ENCODE measurements around the gene CLTCL1. TPM values are rescaled to one million over a fixed set of nuclear protein-coding genes. Genes with fewer than 3 reads are reported as not detected.

Gene CLTCL1
- 6.9 and 8.2 TPM in 2 replicates for total RNA-seq

DNA sequence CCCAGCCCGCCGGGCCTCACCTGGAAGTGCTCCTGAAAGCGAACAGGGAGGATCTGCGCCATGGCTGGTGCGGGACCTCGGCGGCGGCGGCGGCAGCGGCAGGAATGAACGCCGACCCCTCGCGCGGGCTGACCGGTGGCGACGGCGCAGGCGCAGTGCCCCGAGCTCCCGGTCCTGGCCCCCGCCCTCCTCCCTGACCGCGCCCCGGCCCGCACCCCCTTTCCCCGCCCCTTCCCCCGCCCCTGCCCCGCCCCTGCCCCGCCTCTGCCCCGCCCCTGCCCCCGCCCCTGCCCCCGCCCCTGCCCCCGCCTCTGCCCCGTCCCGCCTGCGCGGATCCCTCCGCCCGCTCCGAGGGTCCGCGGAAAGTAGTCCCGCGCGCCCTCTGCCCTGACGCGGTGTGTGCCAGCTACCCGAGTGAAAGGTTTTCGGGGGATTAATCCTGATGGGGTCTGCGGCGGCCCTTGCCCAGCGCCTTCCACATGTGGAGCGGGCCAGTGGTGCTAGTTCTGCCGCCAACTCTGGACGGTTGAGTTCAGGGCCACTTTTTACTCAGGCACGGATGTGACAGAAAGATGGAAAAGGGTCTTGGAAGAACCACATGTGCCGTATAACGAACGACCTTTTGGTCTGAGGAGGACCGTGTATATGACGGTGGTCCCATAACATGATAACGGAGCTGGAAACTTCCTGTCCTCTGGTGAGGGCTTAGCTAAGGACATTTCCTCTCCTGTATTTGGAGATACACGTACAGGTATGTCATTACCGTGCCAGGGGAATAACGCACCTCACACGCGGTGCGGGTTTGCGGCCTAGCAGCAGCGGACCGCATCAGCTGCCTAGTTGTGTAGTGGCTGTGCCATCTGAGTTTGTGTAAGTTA, at the start of gene CLTCL1:
CLTCL1 (minus strand) TSS at position 140 of the 878 bp plus-strand sequence; CDS start at position 62, 78 bp downstream.

DNA sequence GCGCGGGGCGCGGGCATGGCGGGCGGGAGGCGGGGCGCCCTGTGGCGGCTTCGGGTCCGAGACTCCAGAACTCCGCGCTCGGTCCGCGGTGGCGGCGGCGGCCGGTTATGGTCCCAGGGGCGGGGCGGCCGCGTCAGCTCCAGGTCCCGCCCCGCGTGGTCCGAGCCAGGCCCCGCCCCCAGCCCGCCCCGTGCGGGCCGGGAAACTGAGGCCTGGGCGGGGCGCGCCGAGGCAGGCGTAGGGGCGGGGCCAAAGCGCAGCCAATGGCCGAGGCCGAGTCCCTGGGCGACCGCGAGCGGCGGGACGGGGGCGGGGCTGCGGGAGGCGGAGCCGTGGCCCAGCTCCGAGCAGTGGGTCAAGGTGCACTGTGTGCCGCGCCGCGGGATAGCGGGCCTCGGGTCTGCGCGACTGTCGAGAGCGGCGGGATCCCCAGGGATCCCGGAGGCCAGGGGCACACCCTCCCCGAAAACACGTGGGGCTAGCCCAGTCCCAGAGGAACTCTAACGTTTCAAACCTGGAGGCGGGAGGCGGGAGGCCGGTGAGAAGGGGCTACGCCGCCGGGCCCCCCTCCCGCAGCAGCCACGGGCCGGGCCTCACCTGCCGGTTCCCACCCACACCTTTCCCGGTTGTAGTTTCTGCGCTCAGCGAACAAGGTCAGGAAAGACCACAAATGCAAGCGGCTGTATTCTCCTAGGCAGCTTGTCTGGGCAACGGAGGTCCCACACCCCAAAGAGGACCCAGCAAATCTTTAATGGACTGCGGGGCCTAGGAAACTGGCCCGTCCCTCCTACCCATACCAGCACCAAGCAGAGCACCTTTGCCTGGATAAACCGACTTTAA, 112.6 kb downstream of the CLTCL1 start, which contains the start of gene SLC25A1:
SLC25A1 (minus strand) TSS at position 80 of the 840 bp plus-strand sequence; CDS start at position 17, 63 bp downstream.

GRCh38 chr22:19149991-19150390, 141.5 kb downstream of the CLTCL1 start, which contains the start of gene GSC2:
Gene GSC2 (minus strand): TSS chr22:19150292. CDS start chr22:19150283, 9 bp downstream.

GRCh38 chr22:19130959-19131684, 160.4 kb downstream of the CLTCL1 start, which contains the start of gene TSSK2:
Gene TSSK2 (plus strand): TSS chr22:19131308. CDS start chr22:19131400, 92 bp downstream.

Other genes with a start within 250 kb of the CLTCL1 start
- 65.9 and 87.9 TPM in 2 replicates for gene DGCR2, start 169.3 kb downstream of the CLTCL1 start, total RNA-seq
- not detected in 2 replicates for gene TSSK2, start 160.4 kb downstream of the CLTCL1 start, total RNA-seq
- gene ESS2, start 147.1 kb downstream of the CLTCL1 start, total RNA-seq: 15.6 and 17.7 TPM in 2 replicates
- not detected in 2 replicates for gene GSC2, start 141.4 kb downstream of the CLTCL1 start, total RNA-seq
- 240 and 296 TPM in 2 replicates for gene SLC25A1, start 113.0 kb downstream of the CLTCL1 start, total RNA-seq
- 17.3 and 20.9 TPM in 2 replicates for gene HIRA, start 140.0 kb upstream of the CLTCL1 start, total RNA-seq
- 48.4 and 63.7 TPM in 2 replicates for gene MRPL40, start 140.8 kb upstream of the CLTCL1 start, total RNA-seq
- 17.4 and 33.4 TPM in 2 replicates for gene C22orf39, start 156.0 kb upstream of the CLTCL1 start, total RNA-seq
- gene UFD1, start 187.5 kb upstream of the CLTCL1 start, total RNA-seq: 69.6 and 81.9 TPM in 2 replicates
- 22.2 and 33.2 TPM in 2 replicates for gene CDC45, start 188.2 kb upstream of the CLTCL1 start, total RNA-seq
- gene CLDN5, start 232.7 kb upstream of the CLTCL1 start, total RNA-seq: 6.4 and 11.2 TPM in 2 replicates

Data from myometrial cell (primary cell).